ENCODE data around the gene LMNB1.
A peak's percentile ranks its signal among the peaks of the same experiment; 100 is the strongest.
"Not testable (repeated sequence)": the region's sequence is repeated elsewhere in the genome, so short reads cannot be mapped to it uniquely, and the experiment has no call there.

The LMNB1 gene

GRCh38 chr5:126826619-126827215 is 49.8 kb downstream of the LMNB1 start:
- DNase-seq (ENCODE audit: low read depth), result no peak

- DNase-seq (ENCODE audit: low read depth), result no peak
These were observed 52.2 kb downstream of the LMNB1 start for GRCh38 chr5:126829098-126829497.

- DNase-seq (ENCODE audit: low read depth), result no peak
These were observed 53.1 kb downstream of the LMNB1 start for GRCh38 chr5:126830061-126830460.

- no peak for DNase-seq (ENCODE audit: low read depth)
These were observed 54.2 kb downstream of the LMNB1 start for GRCh38 chr5:126831156-126831555.

- no peak for DNase-seq (ENCODE audit: low read depth)
These were observed 59.8 kb downstream of the LMNB1 start for GRCh38 chr5:126836778-126837177.

GRCh38 chr5:126837242-126837641 is 60.3 kb downstream of the LMNB1 start:
- no peak for DNase-seq (ENCODE audit: low read depth)

- DNase-seq (ENCODE audit: low read depth), result peak; percentile 9
These were observed 61.1 kb downstream of the LMNB1 start for GRCh38 chr5:126837906-126838539.

GRCh38 chr5:126839407-126839806 is 62.5 kb downstream of the LMNB1 start:
- DNase-seq (ENCODE audit: low read depth), result not testable (repeated sequence)

GRCh38 chr5:126843375-126843774 is 66.4 kb downstream of the LMNB1 start:
- DNase-seq (ENCODE audit: low read depth), result not testable (repeated sequence)

GRCh38 chr5:126845470-126846070 is 68.6 kb downstream of the LMNB1 start:
- not testable (repeated sequence) for DNase-seq (ENCODE audit: low read depth)

GRCh38 chr5:126846344-126846743 is 69.4 kb downstream of the LMNB1 start:
- peak; percentile 12 for DNase-seq (ENCODE audit: low read depth)

- no peak for DNase-seq (ENCODE audit: low read depth)
These were observed 70.0 kb downstream of the LMNB1 start for GRCh38 chr5:126846744-126847455.

GRCh38 chr5:126847456-126847820 is 70.5 kb downstream of the LMNB1 start:
- no peak for DNase-seq (ENCODE audit: low read depth)

GRCh38 chr5:126847826-126848251 is 70.9 kb downstream of the LMNB1 start:
- no peak for DNase-seq (ENCODE audit: low read depth)

- DNase-seq (ENCODE audit: low read depth), result no peak
These were observed 71.3 kb downstream of the LMNB1 start for GRCh38 chr5:126848253-126848652.

GRCh38 chr5:126849101-126849678 is 72.3 kb downstream of the LMNB1 start:
- DNase-seq (ENCODE audit: low read depth), result no peak

GRCh38 chr5:126851501-126852011 is 74.6 kb downstream of the LMNB1 start:
- DNase-seq (ENCODE audit: low read depth), result no peak

- DNase-seq (ENCODE audit: low read depth), result no peak
These were observed 75.2 kb downstream of the LMNB1 start for GRCh38 chr5:126852091-126852571.

- DNase-seq (ENCODE audit: low read depth), result no peak
These were observed 75.9 kb downstream of the LMNB1 start for GRCh38 chr5:126852841-126853271.

- DNase-seq (ENCODE audit: low read depth), result not testable (repeated sequence)
These were observed 76.8 kb downstream of the LMNB1 start for GRCh38 chr5:126853541-126854307.

GRCh38 chr5:126854526-126855110 is 77.7 kb downstream of the LMNB1 start:
- no peak for DNase-seq (ENCODE audit: low read depth)

Measured in GM04504 (cell line).